HepG2 (cell line): ENCODE measurements around the gene KRT71. TPM values are rescaled to one million over a fixed set of nuclear protein-coding genes. Genes with fewer than 3 reads are reported as not detected.
"Not testable (repeated sequence)": the region's sequence is repeated elsewhere in the genome, so short reads cannot be mapped to it uniquely, and the experiment has no call there.

Experiments
- ATAC-seq: fragments of 200-7000 bp; cut with Tn5 transposase; 3 replicates; pipeline ENCODE4 v1.9.1; 2020; ENCODE audit warnings: mild to moderate bottlenecking, moderate library complexity
- BruUV-seq: library from RNA; stranded (reverse); fragments of 400-500 nt; replicated peaks from 2 replicates; lab custom pipeline; 2021; lab: Mats Ljungman, UMichigan
- CTCF ChIA-PET: fragments of 300-600 bp; formaldehyde crosslinking; extraction: SDS; loops from one replicate; lab custom pipeline; 2021; ENCODE audit warnings: low total read pairs, inconsistent platforms, low intra/inter-chr PET ratio; lab: Yijun Ruan, JAX
- POLR2A ChIA-PET: fragments of 350-600 bp; sonication (Branson Sonifier 250); formaldehyde crosslinking; loops from one replicate; lab custom pipeline; 2020; ENCODE audit warnings: antibody characterized with exemption, inconsistent platforms; lab: Yijun Ruan, JAX
- DNase-seq: peaks from one replicate; pipeline ENCODE4 v3.0.0-alpha.2; 2015; ENCODE audit warnings: low spot score
- FAIRE-seq: peaks from 3 replicates; lab custom pipeline; 2011; peaks lifted over from hg19 to GRCh38; lab: Jason Lieb, UNC
- H2AFZ ChIP-seq: one replicate; pipeline ENCODE4 v1.6.1; 2011; ENCODE audit warnings: low read length, inconsistent platforms
- H3K27ac ChIP-seq: fragments of 300-600 bp; 3 replicates; pipeline ENCODE4 v1.8.0; 2011; ENCODE audit warnings: mixed run types, mild to moderate bottlenecking, mixed read lengths, low read length, inconsistent platforms; ENCODE audit not compliant: insufficient read depth; ENCODE audit errors: extremely low read length
- H3K27me3 ChIP-seq, 2 experiments: fragments of 200-600 bp in 1 of 2; 2 replicates in 1 of 2; 3 replicates in 1 of 2; pipeline versions ENCODE4 v1.6.0 to v1.8.0; 2011; ENCODE audit warnings: low read length in 2 of 2, mild to moderate bottlenecking in 2 of 2, moderate library complexity in 2 of 2, inconsistent platforms in 1 of 2; ENCODE audit not compliant: insufficient read depth in 2 of 2, control insufficient read depth in 1 of 2
- H3K36me3 ChIP-seq, 2 experiments: fragments of 200-600 bp in 1 of 2; replicated peaks in 1 of 2; 2 replicates in 1 of 2; 3 replicates in 1 of 2; pipeline versions ENCODE4 v1.5.1 to v1.8.0; 2011; ENCODE audit warnings: low read length in 2 of 2, inconsistent platforms in 1 of 2; ENCODE audit not compliant: insufficient read depth in 2 of 2, control insufficient read depth in 1 of 2
- H3K4me1 ChIP-seq: 2 replicates; pipeline ENCODE4 v1.5.1; 2012; ENCODE audit warnings: low read length, inconsistent platforms; ENCODE audit not compliant: insufficient read depth
- H3K4me2 ChIP-seq: 2 replicates; pipeline ENCODE4 v1.6.0; 2011; ENCODE audit warnings: low read depth, low read length, inconsistent platforms
- H3K4me3 ChIP-seq, 3 experiments: fragments of 200-600 bp in 1 of 3; sonication (generic), shearing (Covaris generic) in 1 of 3; replicated peaks in 1 of 3; 2 replicates each; pipeline ENCODE4 v1.5.1; 2011 to 2016; ENCODE audit warnings: low read length in 3 of 3, inconsistent platforms in 2 of 3, low read depth in 2 of 3, mild to moderate bottlenecking in 2 of 3, control low read depth in 1 of 3, mixed read lengths in 1 of 3; ENCODE audit not compliant: insufficient read depth in 1 of 3
- H3K79me2 ChIP-seq: one replicate; pipeline ENCODE4 v1.6.1; 2011; ENCODE audit warnings: low read length, inconsistent platforms; ENCODE audit not compliant: insufficient read depth
- H3K9ac ChIP-seq: 2 replicates; pipeline ENCODE4 v1.6.0; 2011; ENCODE audit warnings: mild to moderate bottlenecking, low read depth, low read length, inconsistent platforms; ENCODE audit not compliant: insufficient read depth
- H3K9me3 ChIP-seq: 2 replicates; pipeline ENCODE4 v1.5.1; 2012; ENCODE audit warnings: mild to moderate bottlenecking, low read length
- H4K20me1 ChIP-seq: 2 replicates; pipeline ENCODE4 v1.6.0; 2011; ENCODE audit warnings: inconsistent platforms, mild to moderate bottlenecking, low read length, moderate library complexity; ENCODE audit not compliant: insufficient read depth
- AGO2 ChIP-seq: fragments of 200-400 bp; formaldehyde crosslinking; optimal IDR thresholded peaks from 2 replicates; pipeline ENCODE3; 2017; ENCODE audit warnings: mild to moderate bottlenecking, low read depth, low read length, moderate library complexity
- HOXA5 ChIP-seq: sonication (generic); formaldehyde crosslinking; IDR thresholded peaks from 2 replicates; pipeline ENCODE4 v1.4.0; 2020; ENCODE audit warnings: missing genetic modification reagents
- JUND ChIP-seq: sonication (generic); formaldehyde crosslinking; IDR thresholded peaks from 2 replicates; pipeline ENCODE4 v1.8.0; 2022; ENCODE audit warnings: mild to moderate bottlenecking, missing genetic modification reagents
- NFKB2 ChIP-seq: sonication (generic); formaldehyde crosslinking; IDR thresholded peaks from 2 replicates; pipeline ENCODE4 v1.4.0; 2020; ENCODE audit warnings: missing genetic modification reagents, borderline replicate concordance
- SAP130 ChIP-seq: IDR thresholded peaks from 2 replicates; pipeline ENCODE4 v1.6.1; 2016; ENCODE audit warnings: low read depth
- ZNF230 ChIP-seq: sonication (generic); formaldehyde crosslinking; IDR thresholded peaks from 2 replicates; pipeline ENCODE4 v1.4.0; 2020; ENCODE audit warnings: mild to moderate bottlenecking, missing genetic modification reagents
- ZNF747 ChIP-seq: sonication (generic); formaldehyde crosslinking; IDR thresholded peaks from 2 replicates; pipeline ENCODE4 v1.8.1; 2023; ENCODE audit warnings: missing genetic modification reagents, mild to moderate bottlenecking, borderline replicate concordance
- ZNF839 ChIP-seq: sonication (generic); formaldehyde crosslinking; IDR thresholded peaks from 2 replicates; pipeline ENCODE4 v1.4.0; 2020; ENCODE audit warnings: missing genetic modification reagents, mild to moderate bottlenecking, borderline replicate concordance
- WGBS: methylation state at CpG from one replicate; pipeline ENCODE4 v1.1.6; 2017; ENCODE audit warnings: low lambda C conversion rate; 5-methylcytosine and 5-hydroxymethylcytosine counted together
- in situ Hi-C: cut with HindIII; loops from 2 replicates; pipeline ENCODE4 v1.10.0; 2017; ENCODE audit warnings: low pct_unique_long_range_greater_than_20kb; ENCODE audit not compliant: extremely low pct_ligation_motif_present
- intact Hi-C: fragments of 100-400 bp; cut with micrococcal nuclease; formaldehyde crosslinking; loops from one replicate; pipeline ENCODE4 v1.10.0; 2022; ENCODE audit not compliant: unreplicated experiment
- polyA plus RNA-seq, 8 experiments: library from polyadenylated mRNA; depleted of rRNA in 3 of 8; stranded (reverse) in 7 of 8; unstranded in 1 of 8; fragments of >200 nt; fragmentation: Illumina TruSeq in 4 of 8; extraction: Trizol in 4 of 8; gene quantifications; 2 replicates each; pipeline versions ENCODE4 v1.2.1 to v1.2.3, GENCODE V29; 2011 to 2016; ENCODE audit warnings: low read depth in 4 of 8, missing spikeins in 1 of 8, mixed read lengths in 1 of 8; ENCODE audit not compliant: insufficient read depth in 1 of 8
- total RNA-seq, 5 experiments: library from RNA; depleted of rRNA; stranded (reverse); fragments of >200 nt; fragmentation: Illumina TruSeq; extraction: Trizol; gene quantifications; 2 replicates each; pipeline ENCODE4 v1.2.3, GENCODE V29; 2016; ENCODE audit warnings: low read depth in 1 of 5

KRT71 gene
- total and polyA plus RNA-seq, 2 of the 13 experiments (the other 11 are each of a cell fraction or from before 2014, with no cell fraction given): not detected

DNA sequence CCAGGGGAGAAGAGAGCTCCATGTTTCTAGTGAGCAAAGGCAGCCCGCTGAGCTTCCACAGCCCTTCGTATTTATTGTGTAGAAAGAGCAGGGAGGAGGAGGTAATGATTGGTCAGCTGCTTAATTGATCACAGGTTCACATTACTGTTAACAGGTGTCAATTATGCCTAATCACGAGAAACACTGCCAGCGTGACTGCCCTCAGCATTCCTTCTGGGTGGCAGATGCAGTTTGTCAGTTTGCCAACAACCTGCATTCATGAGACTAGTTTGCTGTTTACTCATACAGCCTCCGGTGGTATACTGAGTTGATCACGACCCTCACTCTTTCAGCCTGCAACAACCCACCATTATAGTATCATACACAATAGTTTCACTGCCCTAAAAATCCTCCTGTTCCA is 52.4 kb downstream of the KRT71 start:
- H3K9ac ChIP-seq, H3K9me3 ChIP-seq, DNase-seq, H3K27me3 ChIP-seq, BruUV-seq, ATAC-seq, H4K20me1 ChIP-seq, H3K36me3 ChIP-seq, H3K27ac ChIP-seq, H3K4me1 ChIP-seq, intact Hi-C loops, POLR2A ChIA-PET, FAIRE-seq, H3K79me2 ChIP-seq, in situ Hi-C loops, CTCF ChIA-PET, H2AFZ ChIP-seq, H3K4me2 ChIP-seq, H3K4me3 ChIP-seq: not testable (repeated sequence)
- WGBS: 2% methylated on average over 6 of the region's 6 CpGs

DNA sequence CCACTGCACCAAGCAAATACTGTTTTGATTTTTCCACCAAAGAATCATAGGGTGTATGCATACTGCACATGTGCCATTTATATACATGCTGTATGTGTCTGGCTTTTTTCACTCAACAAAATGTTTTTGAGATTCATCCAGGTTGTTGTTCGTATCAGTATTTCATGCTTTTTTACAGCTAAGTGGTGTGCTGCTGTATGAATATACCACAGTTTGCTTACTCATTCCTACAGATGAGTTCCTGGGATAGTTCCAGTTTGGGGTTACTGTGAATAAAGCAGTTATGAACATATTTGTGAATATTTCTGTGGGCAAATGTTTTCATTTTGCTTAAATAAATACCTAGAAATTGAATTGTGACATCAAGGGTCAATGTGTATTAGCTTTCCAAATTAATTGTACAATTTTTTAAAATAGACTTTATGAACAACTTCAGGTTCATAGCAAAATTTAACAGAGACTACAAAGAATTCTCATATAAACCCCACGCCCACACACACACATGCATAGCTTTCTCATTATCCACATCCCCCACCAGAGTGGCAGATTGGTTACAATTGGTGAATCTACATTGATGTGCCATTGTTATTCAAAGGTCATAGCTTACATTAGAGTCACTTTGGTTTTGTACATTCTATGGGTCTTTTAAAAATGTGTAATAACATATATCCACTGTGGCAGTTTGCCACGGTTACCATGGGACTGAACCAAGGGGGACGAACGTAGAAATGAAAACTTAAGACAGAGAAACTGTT is 53.0 kb downstream of the KRT71 start:
- CTCF ChIA-PET: no interaction called here
- in situ Hi-C loops: no loop called here
- DNase-seq: no peak
- ATAC-seq: no peak
- POLR2A ChIA-PET: no interaction called here
- Histone ChIP-seq H3K4me1 (0 out of 2 replicates have a peak, but pooled peaks cover 3% of the 10 kb centered on the region), H3K27me3 (peaks cover 0 to 3% of the 10 kb centered on the region in 2 experiments; a peak in 2 of 5 replicates), H3K9ac (no peak overlapping the region), H2AFZ (no peak overlapping the region), H3K4me2 (no peak overlapping the region), H3K27ac (no peak overlapping the region), H4K20me1 (no peaks in the 10 kb centered on the region), H3K4me3 (no peak overlapping the region), H3K79me2 (no peaks in the 10 kb centered on the region), H3K9me3 (no peaks in the 10 kb centered on the region), H3K36me3 (no peaks in the 10 kb centered on the region)
- TF ChIP-seq JUND (no peak), ZNF747 (CRISPR knock-in tag) (no peak), HOXA5 (CRISPR knock-in tag) (no peak), NFKB2 (no peak), ZNF839 (CRISPR knock-in tag) (no peak), ZNF230 (CRISPR knock-in tag) (no peak), AGO2 (no peak), SAP130 (CRISPR knock-in tag) (no peak)
- WGBS: 8% methylated on average over 5 of the region's 5 CpGs
- no TSS peak for BruUV-seq
- intact Hi-C loops: no loop called here
- no peak for FAIRE-seq
